B cell (primary cell): ENCODE results near the gene SEPHS2. TPM values are rescaled to one million over a fixed set of nuclear protein-coding genes. Genes with fewer than 3 reads are reported as not detected.

Source experiments
- ATAC-seq: fragments of 200-7000 bp; cut with Tn5 transposase; one replicate; pipeline ENCODE4 v1.10.0; 2021; ENCODE audit warnings: low read depth, mild to moderate bottlenecking, moderate number of reproducible peaks, moderate library complexity
- CTCF ChIA-PET: fragments of 350-600 bp; sonication (Branson Sonifier 250); formaldehyde crosslinking; loops from one replicate; lab custom pipeline; 2021; ENCODE audit warnings: antibody characterized with exemption, inconsistent platforms; lab: Charles Lee
- POLR2A ChIA-PET: fragments of 350-600 bp; sonication (Branson Sonifier 250); formaldehyde crosslinking; loops from one replicate; lab custom pipeline; 2021; ENCODE audit warnings: antibody characterized with exemption; lab: Charles Lee
- DNase-seq: peaks from one replicate; pipeline ENCODE4 v3.0.0; 2013
- H2AFZ ChIP-seq: 2 replicates; pipeline ENCODE4 v1.6.1; 2012; ENCODE audit warnings: mild to moderate bottlenecking, low read depth, low read length; ENCODE audit not compliant: insufficient read depth, poor library complexity, severe bottlenecking
- H3K27ac ChIP-seq, 2 donors: 1 replicate in 1 of 2; 2 replicates in 1 of 2; pipeline ENCODE4 v1.5.1; 2012 to 2013; ENCODE audit warnings: low read length in 2 of 2, mild to moderate bottlenecking in 2 of 2, moderate library complexity in 1 of 2
- H3K27me3 ChIP-seq, 4 experiments: fragments of 200-600 bp in 1 of 4; sonication (generic) in 1 of 4; replicated peaks in 1 of 4; 1 replicate in 2 of 4; 2 replicates in 2 of 4; pipeline versions ENCODE4 v1.6.1 to v1.7.0; 2013 to 2016; ENCODE audit warnings: low read length in 3 of 4, mild to moderate bottlenecking in 2 of 4, mixed read lengths in 1 of 4, moderate library complexity in 1 of 4; ENCODE audit not compliant: insufficient read depth in 4 of 4, control insufficient read depth in 3 of 4; ENCODE audit errors: control extremely low read depth in 1 of 4
- H3K36me3 ChIP-seq, 2 experiments: replicated peaks in 1 of 2; 1 replicate in 1 of 2; 2 replicates in 1 of 2; pipeline versions ENCODE4 v1.6.1 to v1.7.1; 2013; ENCODE audit warnings: low read length in 1 of 2; ENCODE audit not compliant: insufficient read depth in 2 of 2, control insufficient read depth in 1 of 2; ENCODE audit errors: control extremely low read depth in 1 of 2, extremely low read depth in 1 of 2
- H3K4me1 ChIP-seq, 2 donors: fragments of 200-600 bp in 1 of 2; sonication (generic) in 1 of 2; 1 replicate in 1 of 2; 2 replicates in 1 of 2; pipeline versions ENCODE4 v1.5.1 to v1.6.1; 2013 to 2017; ENCODE audit warnings: low read length in 2 of 2; ENCODE audit not compliant: control insufficient read depth in 2 of 2, insufficient read depth in 2 of 2
- H3K4me2 ChIP-seq: replicated peaks from 2 replicates; pipeline ENCODE3; 2012; ENCODE audit warnings: mild to moderate bottlenecking, low read depth, low read length; ENCODE audit not compliant: poor library complexity, severe bottlenecking
- H3K4me3 ChIP-seq, 5 experiments: fragments of 200-600 bp in 1 of 5; sonication (generic) in 1 of 5; 1 replicate in 3 of 5; 2 replicates in 2 of 5; pipeline versions ENCODE4 v1.5.1 to v1.7.0; 2011 to 2016; ENCODE audit warnings: low read length in 4 of 5, mild to moderate bottlenecking in 4 of 5, low read depth in 2 of 5, control low read depth in 1 of 5, moderate library complexity in 1 of 5; ENCODE audit not compliant: insufficient read depth in 1 of 5; ENCODE audit errors: control extremely low read depth in 1 of 5, extremely low read depth in 1 of 5
- H3K79me2 ChIP-seq: fragments of 200-600 bp; sonication (generic); one replicate; pipeline ENCODE4 v1.6.0; 2016; ENCODE audit warnings: low read length; ENCODE audit not compliant: control insufficient read depth, insufficient read depth
- H3K9ac ChIP-seq: fragments of 200-600 bp; sonication (generic); 2 replicates; pipeline ENCODE4 v1.6.1; 2017; ENCODE audit warnings: mild to moderate bottlenecking, low read length, moderate library complexity
- H3K9me3 ChIP-seq, 3 donors: one replicate each; pipeline versions ENCODE4 v1.6.1 to v1.7.1; 2013; ENCODE audit warnings: low read length in 2 of 3; ENCODE audit not compliant: control insufficient read depth in 2 of 3, insufficient read depth in 1 of 3; ENCODE audit errors: control extremely low read depth in 1 of 3
- H4K20me1 ChIP-seq: 2 replicates; pipeline ENCODE4 v1.6.0; 2012; ENCODE audit warnings: mild to moderate bottlenecking, low read length; ENCODE audit not compliant: insufficient read depth, control insufficient read depth, poor library complexity, severe bottlenecking
- H3K27ac Mint-ChIP-seq: one replicate; pipeline ENCODE4 v1.8.0; 2021; ENCODE audit warnings: mixed read lengths
- H3K27me3 Mint-ChIP-seq: one replicate; pipeline ENCODE4 v1.8.0; 2021; ENCODE audit warnings: mixed read lengths
- H3K4me1 Mint-ChIP-seq: one replicate; pipeline ENCODE4 v1.8.0; 2021; ENCODE audit warnings: mixed read lengths
- H3K4me3 Mint-ChIP-seq: one replicate; pipeline ENCODE4 v1.8.0; 2021; ENCODE audit warnings: mixed read lengths
- H3K9me3 Mint-ChIP-seq: one replicate; pipeline ENCODE4 v1.8.0; 2022; ENCODE audit warnings: mixed read lengths; ENCODE audit not compliant: insufficient read depth
- EZH2 ChIP-seq: IDR thresholded peaks from 2 replicates; pipeline ENCODE4 v1.6.1; 2012; ENCODE audit warnings: borderline replicate concordance, low read depth, mild to moderate bottlenecking, moderate library complexity, low read length; ENCODE audit not compliant: insufficient read depth, poor library complexity, severe bottlenecking
- WGBS: methylation state at CpG from one replicate; pipeline ENCODE4 v1.1.5; 2013; ENCODE audit warnings: missing lambda C conversion rate; ENCODE audit not compliant: insufficient coverage; 5-methylcytosine and 5-hydroxymethylcytosine counted together
- intact Hi-C: fragments of 100-400 bp; cut with micrococcal nuclease; formaldehyde crosslinking; loops from one replicate; pipeline ENCODE4 v1.10.0; 2022
- polyA plus RNA-seq: library from polyadenylated mRNA; depleted of rRNA; stranded (reverse); fragments of >200 nt; gene quantifications from 2 replicates; pipeline ENCODE4 v1.2.3, GENCODE V29; 2012
- total RNA-seq, 2 donors: library from RNA; stranded (reverse); fragments of 120-200 nt in 1 of 2; gene quantifications; 1 replicate in 1 of 2; 2 replicates in 1 of 2; pipeline versions ENCODE4 v1.2.3 to v1.2.4, GENCODE V29; 2013 to 2022
- TF ChIP-seq, protein P1 (sequence below): fragments of 200-600 bp; IDR thresholded peaks from one replicate; pipeline ENCODE4 v1.8.0; 2022; ENCODE audit warnings: antibody characterized with exemption, mild to moderate bottlenecking

Gene SEPHS2
- total and polyA plus RNA-seq, 2 donors (not counting 1 experiment from before 2014, with no cell fraction given), result 13.8 to 63.2 TPM

DNA sequence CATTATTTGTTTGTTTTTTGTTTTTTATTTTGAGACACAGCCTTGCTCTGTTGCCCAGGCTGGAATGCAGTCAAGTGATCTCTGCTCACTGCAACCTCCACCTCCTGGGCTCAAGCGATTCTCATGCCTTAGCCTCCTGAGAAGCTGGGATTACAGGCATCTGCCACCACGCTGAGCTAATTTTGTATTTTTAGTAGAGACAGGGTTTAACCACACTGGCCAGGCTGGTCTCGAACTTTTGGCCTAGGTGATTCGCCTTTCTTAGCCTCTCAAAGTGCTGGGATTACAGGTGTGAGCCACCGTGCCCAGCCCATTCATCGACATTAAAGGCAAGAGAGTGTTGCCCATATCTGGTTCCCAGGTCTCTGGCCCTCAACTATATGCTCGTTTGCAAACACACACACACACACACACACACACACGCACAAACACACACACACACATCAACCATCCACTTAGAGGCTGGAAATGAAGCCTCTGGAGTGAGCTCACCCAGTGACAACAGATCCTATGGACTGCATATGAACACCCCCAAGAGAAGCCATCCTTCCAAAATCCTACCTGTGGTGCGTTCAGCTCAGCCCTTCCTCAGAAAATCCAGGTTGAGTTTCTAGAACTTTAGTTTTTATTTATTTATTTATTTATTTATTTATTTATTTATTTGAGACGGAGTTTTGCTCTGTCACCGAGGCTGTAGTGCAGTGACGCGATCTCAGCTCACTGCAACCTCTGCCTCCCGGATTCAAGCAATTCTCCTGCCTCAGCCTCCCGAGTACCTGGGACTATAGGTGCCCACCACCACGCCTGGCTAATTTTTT is 12.3 kb upstream of the SEPHS2 start:
- no peak for TF ChIP-seq EZH2
- TF ChIP-seq, protein P1, sequence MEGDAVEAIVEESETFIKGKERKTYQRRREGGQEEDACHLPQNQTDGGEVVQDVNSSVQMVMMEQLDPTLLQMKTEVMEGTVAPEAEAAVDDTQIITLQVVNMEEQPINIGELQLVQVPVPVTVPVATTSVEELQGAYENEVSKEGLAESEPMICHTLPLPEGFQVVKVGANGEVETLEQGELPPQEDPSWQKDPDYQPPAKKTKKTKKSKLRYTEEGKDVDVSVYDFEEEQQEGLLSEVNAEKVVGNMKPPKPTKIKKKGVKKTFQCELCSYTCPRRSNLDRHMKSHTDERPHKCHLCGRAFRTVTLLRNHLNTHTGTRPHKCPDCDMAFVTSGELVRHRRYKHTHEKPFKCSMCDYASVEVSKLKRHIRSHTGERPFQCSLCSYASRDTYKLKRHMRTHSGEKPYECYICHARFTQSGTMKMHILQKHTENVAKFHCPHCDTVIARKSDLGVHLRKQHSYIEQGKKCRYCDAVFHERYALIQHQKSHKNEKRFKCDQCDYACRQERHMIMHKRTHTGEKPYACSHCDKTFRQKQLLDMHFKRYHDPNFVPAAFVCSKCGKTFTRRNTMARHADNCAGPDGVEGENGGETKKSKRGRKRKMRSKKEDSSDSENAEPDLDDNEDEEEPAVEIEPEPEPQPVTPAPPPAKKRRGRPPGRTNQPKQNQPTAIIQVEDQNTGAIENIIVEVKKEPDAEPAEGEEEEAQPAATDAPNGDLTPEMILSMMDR, result no peak
- peak overlapping the region; percentile 73 for H3K4me2 ChIP-seq
- no peak overlapping the region for H3K27ac ChIP-seq
- peak overlapping the region; percentile 6 for H2AFZ ChIP-seq
- H3K4me1 ChIP-seq, result peaks cover 13 to 37% of the 10 kb centered on the region in 2 donors
- Mint-ChIP-seq H3K27me3 (no peaks in the 10 kb centered on the region), H3K4me3 (peak overlapping the region; percentile 80), H3K4me1 (peaks cover 52% of the 10 kb centered on the region), H3K9me3 (no peaks in the 10 kb centered on the region), H3K27ac (peak overlapping the region; percentile 97)
- no peaks in the 10 kb centered on the region for H3K9me3 ChIP-seq
- intact Hi-C loops, result loop anchor here (2.0 to 5.0 kb wide), 2 partner anchors 13 to 69 kb away; partner anchors contain the start of genes SEPHS2 and ZNF768
- H3K27me3 ChIP-seq, result no peaks in the 10 kb centered on the region
- POLR2A ChIA-PET, result interaction anchor here (0.7 to 4.8 kb wide), 9 partner anchors 14 to 301 kb away, joined by 3 to 74 read pairs (median 4); partner anchors contain the start of genes DCTPP1, FBRS and ITGAL
- CTCF ChIA-PET, result interaction anchor here (0.9 to 6.1 kb wide), 15 partner anchors 9 to 141 kb away, joined by 3 to 57 read pairs (median 3); partner anchors contain the start of genes DCTPP1 and ITGAL
- ATAC-seq (no peak), DNase-seq (no peak)
- no peak overlapping the region for H3K4me3 ChIP-seq
- no peaks in the 10 kb centered on the region for H3K79me2 ChIP-seq
- no peaks in the 10 kb centered on the region for H3K36me3 ChIP-seq
- WGBS, result 82% methylated on average over 10 of the region's 16 CpGs
- H4K20me1 ChIP-seq, result no peaks in the 10 kb centered on the region
- no peak overlapping the region for H3K9ac ChIP-seq
